ENCODE measurements around the gene ATP8B3.
A peak's percentile ranks its signal among the peaks of the same experiment; 100 is the strongest.

Gene ATP8B3

DNA sequence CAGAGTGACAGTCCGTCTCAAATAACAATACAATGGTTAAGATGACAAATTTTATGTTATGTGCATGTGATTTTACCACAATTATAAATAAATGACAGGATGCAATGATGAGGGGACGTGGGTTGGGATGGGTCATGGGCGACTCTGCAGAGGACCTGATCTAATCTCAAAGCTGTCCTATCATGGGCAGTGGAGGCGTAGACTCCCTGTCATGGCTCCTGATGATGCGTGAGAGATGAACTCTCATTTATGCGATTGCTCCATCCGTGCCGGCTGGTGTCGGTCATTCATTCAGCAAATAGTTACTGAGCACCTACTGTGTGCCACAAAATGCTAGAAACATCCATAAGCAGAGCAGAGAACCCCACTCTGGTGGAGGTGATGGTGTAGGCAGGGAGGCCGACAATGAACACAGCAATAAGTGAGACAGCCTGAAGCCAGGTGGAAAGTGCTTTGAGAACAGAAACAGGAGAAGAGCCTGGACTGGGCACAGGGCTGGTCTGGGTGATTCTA lies 37.9 kb upstream of the ATP8B3 start:
- no peak overlapping the region for H3K27ac ChIP-seq
- TF ChIP-seq, protein P1, sequence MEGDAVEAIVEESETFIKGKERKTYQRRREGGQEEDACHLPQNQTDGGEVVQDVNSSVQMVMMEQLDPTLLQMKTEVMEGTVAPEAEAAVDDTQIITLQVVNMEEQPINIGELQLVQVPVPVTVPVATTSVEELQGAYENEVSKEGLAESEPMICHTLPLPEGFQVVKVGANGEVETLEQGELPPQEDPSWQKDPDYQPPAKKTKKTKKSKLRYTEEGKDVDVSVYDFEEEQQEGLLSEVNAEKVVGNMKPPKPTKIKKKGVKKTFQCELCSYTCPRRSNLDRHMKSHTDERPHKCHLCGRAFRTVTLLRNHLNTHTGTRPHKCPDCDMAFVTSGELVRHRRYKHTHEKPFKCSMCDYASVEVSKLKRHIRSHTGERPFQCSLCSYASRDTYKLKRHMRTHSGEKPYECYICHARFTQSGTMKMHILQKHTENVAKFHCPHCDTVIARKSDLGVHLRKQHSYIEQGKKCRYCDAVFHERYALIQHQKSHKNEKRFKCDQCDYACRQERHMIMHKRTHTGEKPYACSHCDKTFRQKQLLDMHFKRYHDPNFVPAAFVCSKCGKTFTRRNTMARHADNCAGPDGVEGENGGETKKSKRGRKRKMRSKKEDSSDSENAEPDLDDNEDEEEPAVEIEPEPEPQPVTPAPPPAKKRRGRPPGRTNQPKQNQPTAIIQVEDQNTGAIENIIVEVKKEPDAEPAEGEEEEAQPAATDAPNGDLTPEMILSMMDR (conservative IDR thresholded peaks at IDR 0.05), result no peak

- TF ChIP-seq, protein P1 (conservative IDR thresholded peaks at IDR 0.05), result no peak
- H3K27ac ChIP-seq, result peak overlapping the region; percentile 99
These were observed 37.0 kb upstream of the ATP8B3 start for GRCh38 chr19:1849132-1849474.

GRCh38 chr19:1848399-1849131 lies 36.5 kb upstream of the ATP8B3 start, which contains the start of gene REXO1:
Gene REXO1, minus strand, starts transcription at chr19:1848483. Its CDS starts 125 bp downstream, at chr19:1848358.
- TF ChIP-seq, protein P1 (conservative IDR thresholded peaks at IDR 0.05), result peak; percentile 94
- peak within 1 kb of the TSS; percentile 99 for H3K27ac ChIP-seq

- TF ChIP-seq, protein P1 (conservative IDR thresholded peaks at IDR 0.05), result no peak
- peak overlapping the region; percentile 99 for H3K27ac ChIP-seq
These were observed 35.8 kb upstream of the ATP8B3 start for GRCh38 chr19:1847684-1848398.

DNA sequence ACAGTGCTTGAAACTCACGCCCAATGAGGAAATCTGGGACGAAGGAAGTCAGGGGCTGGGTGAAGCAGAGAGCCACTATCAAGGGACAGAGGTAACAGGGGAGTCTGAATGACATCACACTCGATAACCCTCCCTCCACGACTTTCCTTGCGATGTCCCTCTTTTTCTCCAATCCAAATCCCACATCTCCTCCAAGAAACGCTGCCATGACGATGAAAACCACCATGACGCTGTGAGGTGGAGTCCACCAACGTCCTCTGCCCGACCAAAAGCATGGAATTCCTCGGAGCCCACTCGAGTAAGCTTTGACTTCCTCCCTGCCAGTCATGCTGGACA lies 35.2 kb upstream of the ATP8B3 start:
- TF ChIP-seq, protein P1 (conservative IDR thresholded peaks at IDR 0.05), result no peak
- peak overlapping the region; percentile 99 for H3K27ac ChIP-seq

DNA sequence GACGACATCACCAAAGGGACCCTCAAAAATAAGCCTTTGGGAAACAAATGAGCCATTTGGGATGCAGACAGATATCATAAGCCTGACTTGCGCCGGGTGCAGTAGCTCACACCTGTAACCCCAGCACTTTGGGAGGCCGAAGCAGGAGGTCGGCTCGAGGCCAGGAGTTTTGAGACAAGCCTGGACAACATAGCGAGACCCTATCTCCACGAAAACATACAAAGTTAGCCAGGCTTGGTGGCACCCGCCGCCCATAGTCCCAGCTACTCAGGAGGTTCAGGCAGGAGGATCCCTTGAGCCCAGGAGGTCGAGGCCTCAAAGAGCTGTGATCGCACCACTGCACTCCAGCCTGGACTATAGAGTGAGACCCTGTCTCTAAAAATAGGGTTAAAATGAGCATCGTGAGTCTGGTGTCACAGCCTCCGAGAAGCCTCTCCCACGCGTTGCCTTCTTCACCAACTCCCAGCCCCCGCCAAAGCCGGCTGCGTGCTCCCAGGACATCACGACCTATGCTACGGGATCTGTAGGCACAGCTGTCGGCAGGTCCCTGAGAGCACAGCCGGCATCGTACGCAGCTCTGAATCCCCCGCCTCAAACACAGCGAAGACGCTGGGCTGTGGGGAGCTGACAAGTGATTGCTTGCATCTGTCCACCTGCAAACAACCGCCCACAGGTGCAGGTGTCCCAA lies 34.6 kb upstream of the ATP8B3 start:
- H3K27ac ChIP-seq, result peak overlapping the region; percentile 99; the same call in 1 of the 2 replicates
- TF ChIP-seq, protein P1 (conservative IDR thresholded peaks at IDR 0.05), result no peak

DNA sequence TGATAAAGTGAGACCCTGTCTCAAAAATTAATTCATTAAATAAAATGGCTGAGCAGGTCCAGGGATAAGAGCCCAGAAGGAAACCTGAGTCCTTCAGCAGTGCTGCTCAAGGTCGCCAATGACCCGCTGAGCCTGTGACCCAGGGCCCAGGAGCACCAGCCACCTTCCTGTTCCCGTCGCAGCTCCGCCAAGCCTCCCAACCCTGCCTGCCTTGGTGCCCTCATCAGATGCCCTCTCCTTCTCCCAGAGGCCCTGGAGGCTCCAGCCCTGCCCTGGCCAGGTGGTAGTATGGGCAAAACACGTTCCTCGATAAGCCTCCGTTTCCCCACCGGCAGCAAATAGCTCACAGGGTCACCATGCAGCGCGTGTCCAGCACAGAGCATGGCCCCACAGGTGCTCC lies 33.6 kb upstream of the ATP8B3 start:
- TF ChIP-seq, protein P1 (conservative IDR thresholded peaks at IDR 0.05), result no peak
- H3K27ac ChIP-seq, result no peak overlapping the region

All from VCaP (cell line).